Measurements from ENCODE around the gene CARNS1.

Gene CARNS1

DNA sequence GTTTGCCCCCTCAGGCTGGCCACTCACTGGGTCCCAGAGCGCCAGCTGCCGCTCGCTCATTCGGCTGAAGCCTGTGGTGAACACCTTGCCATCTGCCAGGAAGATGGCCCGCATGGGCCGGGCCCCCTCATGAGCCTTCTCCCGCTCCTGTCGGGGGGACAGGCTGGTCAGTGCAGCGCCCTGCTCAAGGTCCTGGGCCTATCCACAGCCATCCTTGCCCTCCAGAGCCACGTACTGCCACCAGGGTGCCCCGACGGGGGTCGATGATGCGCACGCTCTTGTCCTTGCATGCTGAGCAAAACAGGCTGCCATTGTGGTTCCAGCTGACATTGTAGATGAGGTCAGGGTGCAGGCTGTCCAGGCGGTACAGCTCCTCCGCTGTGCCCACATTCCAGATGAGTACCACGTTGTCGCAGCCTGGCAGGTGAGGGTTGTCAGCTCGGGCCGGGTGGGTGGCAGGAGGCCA is 25.7 kb downstream of the CARNS1 start:
- no peak for DNase-seq (ENCODE audit: low read depth in 2 of 2)

DNA sequence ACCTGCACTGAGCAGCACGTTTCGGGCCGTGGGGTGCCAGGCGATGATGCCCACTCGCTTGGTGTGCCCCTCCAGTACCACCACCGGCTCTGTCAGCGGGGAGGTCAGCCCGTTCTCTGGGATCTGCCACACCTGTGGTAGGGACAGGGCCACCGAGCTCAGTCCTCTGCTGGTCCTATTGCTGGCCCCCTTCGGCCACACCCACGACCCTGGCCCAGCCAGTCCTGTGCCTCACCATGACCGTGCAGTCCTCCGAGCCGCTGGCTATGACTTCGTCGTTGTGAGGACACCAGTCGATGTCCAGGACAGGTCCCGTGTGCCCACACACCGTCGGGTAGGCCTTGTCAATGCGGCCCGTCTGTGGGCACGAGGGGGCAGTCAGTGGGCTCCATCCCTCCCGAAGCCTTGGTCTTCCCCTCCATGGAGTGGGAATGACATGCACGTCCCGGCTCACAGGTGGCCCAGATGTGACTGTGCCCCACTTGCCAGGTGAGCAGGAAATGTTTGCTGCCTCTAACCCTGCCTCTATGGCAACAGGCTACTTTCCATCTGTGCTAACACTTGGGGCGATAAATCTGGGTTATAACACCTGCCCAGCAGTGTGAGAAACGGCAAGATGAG is 26.4 kb downstream of the CARNS1 start:
- no peak for DNase-seq (ENCODE audit: low read depth in 2 of 2)

- no peak for DNase-seq (ENCODE audit: low read depth in 2 of 2)
Measured at GRCh38 chr11:67442504-67443404, 27.3 kb downstream of the CARNS1 start.

DNA sequence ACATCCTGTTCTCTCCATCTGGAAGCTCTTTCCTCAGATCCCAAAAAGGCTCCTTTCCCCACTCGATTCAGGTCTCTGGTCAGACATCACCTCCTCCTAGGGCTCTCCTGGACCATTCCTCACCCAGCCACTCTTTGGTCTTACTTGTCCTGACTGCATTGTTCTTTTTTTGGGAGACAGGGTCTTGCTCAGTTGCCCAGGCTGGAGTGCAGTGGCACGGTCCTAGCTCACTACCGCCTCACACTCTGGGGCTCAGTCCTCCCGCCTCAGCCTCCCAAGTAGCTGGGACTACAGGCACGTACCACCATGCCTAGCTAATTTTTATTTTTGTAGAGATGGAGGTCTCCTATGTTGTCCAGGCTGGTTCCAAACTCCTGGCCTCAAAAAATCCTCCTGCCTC is 30.0 kb downstream of the CARNS1 start:
- DNase-seq (ENCODE audit: low read depth in 2 of 2) = no peak

GRCh38 chr11:67448220-67448609 is 32.7 kb downstream of the CARNS1 start:
- no peak for DNase-seq (ENCODE audit: low read depth in 2 of 2)

GRCh38 chr11:67449116-67449844 is 33.8 kb downstream of the CARNS1 start:
- no peak for DNase-seq (ENCODE audit: low read depth in 2 of 2)

- no peak for DNase-seq (ENCODE audit: low read depth in 2 of 2)
Measured at GRCh38 chr11:67450796-67451657, 35.5 kb downstream of the CARNS1 start.

DNA sequence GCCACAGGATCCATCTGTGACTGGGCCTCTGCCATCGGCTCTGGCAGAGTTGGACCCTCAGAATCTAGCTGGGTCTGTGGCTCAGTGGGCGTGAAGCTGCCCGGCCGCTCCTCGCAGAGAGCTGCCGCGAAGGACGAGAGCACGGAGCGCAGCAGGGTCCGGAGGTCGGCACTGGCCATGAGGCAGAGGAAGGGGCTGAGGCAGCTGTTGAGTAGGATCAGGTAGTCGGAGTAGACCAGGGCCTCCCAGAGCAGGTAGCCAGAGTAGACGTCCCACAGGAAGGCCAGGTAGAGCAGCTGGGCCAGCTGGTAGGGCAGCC is 36.1 kb downstream of the CARNS1 start:
- DNase-seq (ENCODE audit: low read depth in 2 of 2) = no peak

GRCh38 chr11:67452141-67452952 is 36.9 kb downstream of the CARNS1 start, which contains the start of gene GPR152:
Gene GPR152 (minus strand): TSS chr11:67452729. CDS start chr11:67452724, 5 bp downstream.
- DNase-seq (ENCODE audit: low read depth in 2 of 2) = no peak

- no peak for DNase-seq (ENCODE audit: low read depth in 2 of 2)
Measured at GRCh38 chr11:67453816-67454732, 38.6 kb downstream of the CARNS1 start.

- DNase-seq (ENCODE audit: low read depth in 2 of 2) = no peak
Measured at GRCh38 chr11:67455054-67455453, 39.6 kb downstream of the CARNS1 start, which contains the start of gene CABP4. Gene CABP4 (plus strand): TSS chr11:67455354. CDS start chr11:67455424, 70 bp downstream.

- no peak for DNase-seq (ENCODE audit: low read depth in 2 of 2)
Measured at GRCh38 chr11:67456068-67456705, 40.7 kb downstream of the CARNS1 start.

GRCh38 chr11:67457453-67457852 is 42.0 kb downstream of the CARNS1 start:
- DNase-seq (ENCODE audit: low read depth in 2 of 2) = no peak

DNA sequence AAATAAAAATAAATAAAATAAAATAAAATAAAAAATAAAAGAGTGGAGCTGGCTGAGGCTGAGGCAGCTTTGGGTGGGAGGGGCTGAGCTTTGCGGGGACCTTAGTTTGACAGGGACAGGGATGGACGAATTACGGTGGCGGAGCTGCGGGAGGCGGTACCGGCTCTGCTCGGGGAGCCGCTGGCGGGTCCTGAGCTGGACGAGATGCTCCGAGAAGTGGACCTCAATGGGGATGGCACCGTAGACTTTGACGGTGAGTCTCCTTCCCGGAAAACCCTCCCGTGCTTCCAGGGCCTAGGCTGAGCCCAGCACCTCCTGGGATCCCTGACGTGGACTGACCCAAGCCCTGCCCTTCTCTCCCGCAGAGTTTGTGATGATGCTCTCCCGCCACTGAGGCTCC is 42.8 kb downstream of the CARNS1 start:
- no peak for DNase-seq (ENCODE audit: low read depth in 2 of 2)

DNA sequence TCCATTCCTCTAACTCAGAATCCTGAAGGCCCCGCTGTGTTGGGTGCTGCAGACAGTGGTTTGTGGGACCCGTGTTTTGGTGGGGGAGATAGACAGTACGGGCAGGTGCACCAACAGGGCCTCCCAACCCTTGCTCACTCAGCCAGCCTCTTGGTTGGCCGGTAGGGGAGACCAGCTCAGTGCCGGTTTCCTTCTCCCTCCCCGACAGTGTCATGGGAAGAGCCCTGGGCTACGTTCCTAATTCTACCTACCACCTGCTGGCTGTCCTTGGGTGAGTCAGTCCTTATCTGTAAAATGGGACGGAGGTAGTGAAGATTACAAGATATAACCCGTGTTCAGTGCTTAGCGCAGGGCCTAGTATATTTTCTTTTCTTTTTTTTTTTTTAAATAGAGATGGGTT is 47.7 kb downstream of the CARNS1 start:
- DNase-seq (ENCODE audit: low read depth in 2 of 2) = no peak

DNA sequence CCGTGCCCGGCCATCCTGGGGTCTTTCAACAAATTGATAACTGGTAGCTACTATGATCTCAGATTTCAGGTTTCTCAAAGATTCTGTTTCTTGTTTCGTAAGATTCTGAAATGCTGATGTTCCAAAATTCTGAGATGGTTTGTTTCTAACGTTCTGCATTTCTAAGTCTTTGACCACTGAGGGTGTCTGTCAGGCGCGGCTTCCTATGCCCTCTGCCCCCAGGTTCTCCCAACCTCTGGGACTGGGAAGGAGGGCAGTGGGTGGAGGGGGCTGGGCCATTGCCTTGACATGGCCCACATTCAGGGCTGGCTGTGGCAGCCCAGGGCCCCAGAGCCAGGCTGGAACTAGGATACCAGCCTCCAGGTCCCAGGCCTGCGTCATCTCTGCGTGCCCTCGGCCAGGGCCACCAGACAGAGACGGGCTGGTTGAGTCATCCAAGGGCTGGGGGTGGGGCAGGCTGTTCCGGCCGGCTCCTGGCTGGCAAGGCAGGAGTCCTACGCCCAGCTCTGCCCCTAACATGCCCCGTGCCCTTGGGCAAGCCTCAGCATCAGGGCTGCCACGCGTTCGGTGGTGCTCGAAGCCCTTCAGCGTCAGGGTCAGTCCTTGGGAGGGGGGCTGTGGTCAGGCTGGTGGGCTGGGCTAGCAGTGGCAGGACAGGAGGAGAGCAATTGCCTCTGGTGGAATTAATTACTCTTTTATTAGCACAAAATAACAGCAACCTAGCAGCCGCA is 48.4 kb downstream of the CARNS1 start:
- no peak for DNase-seq (ENCODE audit: low read depth in 2 of 2)

GRCh38 chr11:67464411-67465188 is 49.1 kb downstream of the CARNS1 start:
- DNase-seq (ENCODE audit: low read depth in 2 of 2) = peak; percentile 78 to 87

DNA sequence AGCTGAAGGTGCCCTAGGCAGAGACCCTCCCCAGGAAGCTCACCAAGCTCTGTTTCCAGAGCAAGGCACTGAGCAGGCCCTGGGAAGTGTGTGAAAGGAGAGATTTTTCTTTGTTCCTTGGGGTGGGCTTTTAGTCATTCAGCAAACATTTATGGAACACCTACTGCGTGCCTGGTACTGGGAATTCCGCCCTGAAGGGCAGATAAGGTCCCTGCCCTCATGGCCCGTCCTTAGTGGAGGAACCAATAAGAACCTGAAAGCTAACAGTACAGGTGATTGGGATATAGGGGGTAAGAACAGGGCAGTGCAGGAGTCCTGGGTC is 49.7 kb downstream of the CARNS1 start:
- no peak for DNase-seq (ENCODE audit: low read depth in 2 of 2)

Data from stimulated activated CD4-positive, alpha-beta T cell treated with anti-CD3 and anti-CD28 coated beads, Interleukin-12 subunit alpha, Interleukin-12 subunit beta, amount 100 ng/mL, for 24 hours (primary cell).